SKM-1 treated with dmso at 0.1 percent for 144 hours (cell line): ENCODE data around the gene RGS1.

ENCODE experiments used
- DNase-seq: peaks from one replicate; lab custom pipeline; 2025; ENCODE audit not compliant: unreplicated experiment; lab: John Stamatoyannopoulos, UW

The RGS1 gene

DNA sequence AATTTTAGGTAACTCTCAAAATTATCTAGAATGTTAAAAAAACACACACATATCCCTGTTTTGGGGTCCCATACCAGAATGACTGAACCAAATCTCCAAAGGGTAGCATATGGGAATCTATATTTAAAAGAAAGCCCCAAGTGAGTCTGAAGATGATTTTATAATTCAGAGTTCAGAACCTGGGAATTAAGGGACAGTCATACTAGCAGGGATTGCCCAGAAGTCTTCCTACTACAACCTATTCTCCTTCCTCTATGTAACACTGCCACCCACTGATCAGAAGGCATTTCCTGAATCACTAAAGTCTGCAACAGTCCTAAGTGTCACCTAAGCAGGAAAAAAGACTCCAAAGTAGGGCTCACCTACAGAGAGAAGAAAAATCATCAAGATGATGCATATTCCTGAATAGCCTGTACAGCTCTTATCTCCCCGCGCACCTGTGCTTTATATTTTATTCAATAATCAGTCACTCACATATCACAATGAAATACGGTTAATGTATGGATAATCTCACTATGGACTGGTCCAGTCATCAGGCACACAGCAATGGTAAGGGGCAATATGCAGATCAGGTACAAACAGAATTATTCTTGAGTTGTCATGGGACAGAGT is 4.9 kb downstream of the RGS1 start:
- no peak for DNase-seq

DNA sequence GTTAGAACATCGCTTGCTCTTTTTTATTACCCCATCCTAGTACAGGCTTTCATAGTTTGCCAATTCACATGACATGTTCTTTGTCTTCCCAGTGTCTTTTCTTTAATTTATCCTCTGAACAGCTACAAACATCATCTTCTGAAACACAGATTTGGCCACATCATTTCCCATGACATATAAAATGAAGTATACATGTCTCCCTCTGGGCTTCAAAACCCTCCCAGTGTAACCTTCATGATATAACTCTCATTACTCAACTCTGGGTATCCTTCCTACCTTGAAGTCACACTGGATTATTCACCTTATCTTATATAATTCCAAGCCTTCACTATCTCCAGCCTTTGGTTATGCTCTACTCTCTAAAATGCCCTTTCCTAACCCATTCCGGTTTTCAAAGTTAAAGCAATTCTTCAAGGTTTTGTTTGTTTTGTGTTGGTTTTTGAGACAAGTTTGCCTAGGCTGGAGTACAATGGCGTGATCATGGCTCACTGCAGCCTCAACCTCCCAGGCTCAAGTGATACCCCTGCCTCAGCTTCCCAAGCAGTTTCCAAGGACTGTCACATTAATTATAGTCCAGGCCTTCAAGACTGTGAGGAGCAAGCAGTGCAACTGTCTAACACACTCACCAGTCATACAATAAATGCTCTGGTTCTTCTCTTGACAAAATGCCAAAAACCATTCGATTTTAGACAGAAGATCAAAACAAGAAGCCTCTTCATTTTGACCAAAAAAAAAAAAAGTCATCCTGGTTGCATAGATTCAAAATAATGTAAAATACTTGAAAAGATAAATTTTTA is 5.8 kb downstream of the RGS1 start:
- no peak for DNase-seq

DNA sequence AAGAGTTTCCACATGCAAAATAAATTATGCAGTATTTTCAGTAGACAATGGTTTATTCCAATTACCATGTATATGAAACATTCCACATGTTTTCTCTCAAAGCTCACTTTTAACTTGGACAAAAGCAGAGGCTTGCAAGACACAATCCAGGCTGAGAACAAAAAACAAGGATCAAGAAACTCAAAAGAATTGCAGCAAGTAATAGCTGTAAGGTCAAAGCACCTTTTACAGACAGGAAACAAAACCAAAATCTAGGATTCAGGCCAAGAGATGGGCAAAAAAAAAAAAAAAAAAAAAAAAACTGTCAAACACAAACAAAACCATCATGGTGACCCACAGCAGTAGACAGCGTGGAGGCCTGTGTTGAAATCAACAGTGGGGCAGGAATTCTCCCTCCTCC is 9.3 kb downstream of the RGS1 start:
- DNase-seq, result no peak

DNA sequence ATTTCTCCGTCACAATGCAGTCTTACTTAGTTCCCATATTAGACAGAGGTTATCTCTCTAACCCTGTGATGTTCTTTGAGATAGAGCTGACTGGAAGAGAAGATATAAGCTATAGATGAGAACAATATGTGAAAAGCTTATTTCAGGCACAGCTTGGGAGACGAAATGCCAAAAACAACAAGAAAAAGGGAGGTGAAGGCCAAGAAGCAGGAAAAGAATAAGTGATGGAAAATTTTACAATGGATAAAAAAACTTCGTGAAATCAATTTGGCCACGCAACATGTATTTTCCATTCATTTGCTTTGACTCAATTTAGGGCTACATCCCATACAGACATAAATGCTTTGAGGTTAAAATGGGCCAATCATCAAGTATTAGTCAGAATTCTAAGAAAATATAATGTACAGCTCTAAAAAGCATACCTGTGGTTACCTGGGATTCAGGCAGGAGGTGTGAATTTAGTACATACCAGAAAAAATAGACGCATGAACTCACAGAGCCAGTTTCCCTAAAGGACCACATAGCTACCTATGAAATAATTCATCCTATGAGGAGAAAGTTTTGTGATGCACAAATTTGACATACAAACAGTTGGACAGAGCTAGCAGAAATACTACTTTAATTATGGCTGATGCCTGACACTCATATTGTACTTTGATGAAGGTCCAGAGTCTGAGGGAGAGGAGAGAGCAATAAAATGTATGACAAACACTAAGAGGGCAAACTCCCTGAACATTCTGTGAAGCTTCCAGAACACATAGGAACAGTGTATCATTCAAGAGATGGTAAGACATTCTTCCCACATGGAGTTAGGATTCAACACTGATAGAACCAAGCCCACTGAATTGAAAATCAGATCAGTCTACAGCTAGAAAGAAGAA is 12.1 kb downstream of the RGS1 start:
- DNase-seq, result no peak

DNA sequence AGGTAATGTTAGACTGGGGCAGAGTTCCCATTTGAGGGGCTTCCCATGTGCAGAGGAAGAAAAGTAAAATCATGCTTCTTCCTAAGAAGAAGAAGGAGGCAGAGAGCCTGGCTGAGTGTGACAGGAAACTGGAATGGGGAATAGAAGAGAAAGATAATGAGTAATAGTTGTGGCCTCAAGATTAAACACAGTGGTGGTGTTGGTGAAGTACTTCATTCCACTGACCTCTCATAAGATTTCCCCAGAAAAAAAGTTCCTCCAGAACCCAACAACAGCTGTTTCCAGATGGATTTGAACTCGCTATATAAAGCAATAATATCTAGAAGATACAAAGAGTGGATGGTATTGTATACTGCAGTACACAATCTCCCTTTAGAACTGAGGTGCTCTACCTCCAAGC is 13.0 kb downstream of the RGS1 start:
- no peak for DNase-seq

DNA sequence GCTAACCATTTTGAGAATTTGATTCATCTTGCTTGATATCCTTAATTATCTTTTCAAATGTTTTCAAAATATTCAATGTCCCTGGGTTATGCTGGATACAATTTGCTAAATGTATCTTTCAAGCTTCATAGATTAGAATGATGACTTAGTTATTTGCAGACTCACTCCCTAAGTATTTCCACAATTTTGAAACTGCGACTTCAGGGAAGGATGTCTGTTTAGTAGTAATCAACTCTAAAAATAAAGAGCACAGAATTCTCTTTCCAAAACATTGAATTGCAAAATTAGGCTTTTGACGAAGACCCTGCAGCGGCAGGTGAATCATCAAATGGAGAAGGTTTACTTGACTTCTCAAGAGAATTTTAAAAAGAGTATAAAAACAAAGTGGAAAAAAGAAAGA is 14.2 kb downstream of the RGS1 start:
- DNase-seq, result no peak

DNA sequence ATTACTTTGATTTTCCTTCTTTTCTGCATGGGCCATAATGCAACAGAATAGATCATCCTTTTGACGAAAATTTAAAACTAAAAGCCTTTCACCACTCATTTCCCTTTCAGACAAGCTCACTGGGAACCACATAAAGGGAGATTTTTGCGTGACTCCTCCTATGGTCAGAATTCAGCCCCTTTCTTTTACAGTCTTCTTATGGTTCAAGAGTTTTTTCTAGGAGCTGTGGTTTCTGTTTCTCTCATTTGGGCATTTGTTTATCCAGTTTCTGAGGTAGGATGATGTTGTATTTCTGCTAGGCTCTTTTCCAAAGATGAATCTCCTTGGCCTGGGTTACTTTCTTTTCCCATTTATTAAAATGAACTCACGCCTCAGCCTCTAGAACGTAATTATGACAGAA is 16.9 kb downstream of the RGS1 start:
- DNase-seq, result no peak

DNA sequence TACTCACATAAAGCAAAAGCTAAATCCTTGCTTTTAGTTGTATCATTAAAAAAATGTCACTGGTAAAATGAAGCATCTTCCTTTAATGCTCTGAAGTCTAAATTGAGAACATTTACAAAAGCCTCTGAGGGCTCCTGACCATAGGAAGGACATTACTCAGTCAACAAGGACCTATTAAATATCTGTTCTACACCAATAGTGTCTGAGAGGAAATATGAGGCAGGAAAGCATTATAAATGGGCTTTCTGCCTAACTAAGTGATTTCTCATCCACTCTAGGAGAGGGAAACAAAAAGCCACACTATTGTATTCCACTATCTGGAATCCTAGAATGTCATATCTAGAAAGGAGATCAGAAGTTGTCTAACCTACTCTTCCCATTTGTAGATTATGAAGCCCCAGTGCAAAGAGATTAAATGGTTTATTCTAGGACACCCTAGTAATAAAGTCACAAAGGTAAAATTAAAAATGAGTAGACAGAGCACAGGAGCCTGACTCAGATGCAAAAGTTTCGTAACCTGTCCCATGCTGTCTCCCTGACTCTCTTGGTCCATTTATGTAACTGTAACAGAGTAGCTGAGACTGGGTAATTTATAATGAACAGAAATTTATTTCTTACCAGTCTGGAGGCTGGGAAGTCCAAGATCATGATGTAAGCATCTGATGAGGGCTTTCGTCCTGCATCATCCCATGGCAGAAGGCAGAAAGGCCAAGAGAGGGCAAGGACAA is 17.6 kb downstream of the RGS1 start:
- DNase-seq, result no peak

DNA sequence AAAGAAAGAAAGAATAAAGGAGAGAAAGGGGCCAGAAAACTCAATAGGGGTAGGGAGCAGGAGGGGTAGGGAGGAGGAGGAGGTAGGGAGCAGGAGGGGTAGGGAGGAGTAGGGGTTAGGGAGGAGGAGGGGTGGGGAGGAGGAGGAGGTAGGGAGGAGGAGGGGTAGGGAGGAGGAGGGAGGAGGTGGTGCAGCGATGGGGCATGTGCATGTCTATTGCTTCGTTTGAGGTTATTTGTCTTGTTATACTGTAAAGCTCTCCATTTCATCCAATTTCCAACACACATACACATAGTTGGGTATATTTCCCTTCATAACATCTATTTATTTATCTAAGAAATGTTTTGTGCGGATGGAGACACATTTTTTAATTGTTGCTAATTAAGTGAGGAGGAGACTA is 19.7 kb downstream of the RGS1 start:
- no peak for DNase-seq

DNA sequence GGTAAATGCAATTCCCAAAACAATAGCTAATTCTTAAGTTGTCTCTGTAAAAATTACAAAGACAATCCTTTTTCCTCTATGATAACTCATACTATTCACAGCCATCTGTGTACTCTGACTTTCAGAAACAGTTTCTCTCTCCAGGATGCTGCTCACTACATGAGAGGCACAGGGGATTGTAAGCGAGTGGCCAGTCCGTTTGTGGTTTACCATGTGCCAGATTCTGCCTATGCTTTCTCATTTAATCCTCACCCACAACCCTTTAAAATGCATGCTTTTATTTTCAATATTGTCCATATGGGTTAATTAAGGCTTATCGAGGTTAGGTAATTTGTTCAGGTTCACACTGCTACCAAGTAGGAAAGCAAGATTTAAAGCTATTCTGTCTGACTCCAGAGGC is 23.0 kb downstream of the RGS1 start:
- DNase-seq, result no peak

DNA sequence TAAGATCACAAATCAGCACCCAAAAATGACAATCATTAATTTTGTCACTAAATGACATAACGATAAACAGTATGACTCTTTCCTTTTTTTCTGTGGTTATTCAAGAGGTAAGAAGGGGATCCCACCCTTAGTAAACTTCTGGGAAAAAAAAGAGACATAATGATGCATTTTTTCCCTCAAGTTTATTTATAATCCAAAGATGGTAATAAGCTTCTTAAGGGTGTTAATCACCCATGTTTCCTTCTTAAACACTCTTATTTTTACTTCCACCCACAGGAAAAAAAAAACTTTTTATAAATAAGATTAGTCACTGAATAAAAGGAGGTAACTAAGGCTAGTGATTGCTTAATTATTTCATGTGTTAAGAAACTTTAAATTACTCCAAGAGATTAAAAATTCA is 24.7 kb downstream of the RGS1 start:
- DNase-seq, result no peak

DNA sequence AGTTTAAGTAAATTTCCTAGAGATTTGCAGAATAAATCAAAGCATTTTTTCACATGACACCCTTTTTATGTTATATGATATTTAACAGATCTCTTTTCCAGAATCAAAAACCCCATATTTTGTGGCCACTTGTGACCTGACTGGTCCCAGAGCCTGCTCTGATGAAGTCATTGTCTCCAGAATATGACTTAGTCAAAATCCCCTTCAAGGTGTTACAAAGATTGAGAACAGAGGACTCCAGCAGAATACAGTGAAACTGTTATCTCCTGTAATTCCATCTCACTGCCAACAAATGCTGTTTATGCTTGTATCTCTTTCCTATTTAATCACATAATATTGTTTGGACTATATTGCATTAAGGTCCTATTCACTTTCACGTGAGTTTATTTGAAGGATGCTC is 25.6 kb downstream of the RGS1 start:
- no peak for DNase-seq

DNA sequence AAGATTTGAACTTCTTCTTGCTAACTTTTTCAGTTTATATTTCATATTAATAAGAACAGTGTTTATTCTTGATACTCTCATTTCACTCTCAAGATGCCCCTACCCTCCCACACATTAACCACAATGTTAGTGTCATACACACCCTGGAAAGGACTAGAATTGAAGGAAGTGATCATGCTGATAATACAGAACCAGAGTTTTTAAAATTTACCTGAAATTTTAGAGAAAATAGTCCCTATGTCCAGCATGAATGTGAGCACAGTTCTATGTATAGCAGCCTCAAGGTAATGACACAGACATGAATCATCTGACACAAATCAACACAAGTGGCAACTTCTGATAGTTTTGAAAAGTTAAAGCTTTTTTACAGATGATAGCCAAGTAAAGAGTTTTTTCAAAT is 26.0 kb downstream of the RGS1 start:
- DNase-seq, result no peak

DNA sequence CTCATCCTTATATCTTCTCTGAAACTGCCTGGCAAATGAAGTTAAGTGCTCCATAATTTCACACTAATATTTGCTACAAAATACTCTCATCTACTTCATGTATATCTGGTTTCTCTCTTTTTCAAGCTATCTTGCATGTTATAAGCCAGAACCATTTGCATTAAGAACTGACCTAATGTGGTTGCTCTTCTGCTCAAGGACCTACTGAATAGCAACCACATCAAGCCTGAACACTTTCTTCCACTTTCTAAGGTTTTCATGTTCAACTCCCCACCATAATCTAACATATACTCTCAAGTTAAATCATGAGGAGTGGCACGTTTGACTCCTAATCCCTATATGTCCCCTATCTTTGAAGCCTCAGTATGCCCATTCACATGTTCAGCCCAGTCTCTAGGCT is 27.2 kb downstream of the RGS1 start:
- no peak for DNase-seq

DNA sequence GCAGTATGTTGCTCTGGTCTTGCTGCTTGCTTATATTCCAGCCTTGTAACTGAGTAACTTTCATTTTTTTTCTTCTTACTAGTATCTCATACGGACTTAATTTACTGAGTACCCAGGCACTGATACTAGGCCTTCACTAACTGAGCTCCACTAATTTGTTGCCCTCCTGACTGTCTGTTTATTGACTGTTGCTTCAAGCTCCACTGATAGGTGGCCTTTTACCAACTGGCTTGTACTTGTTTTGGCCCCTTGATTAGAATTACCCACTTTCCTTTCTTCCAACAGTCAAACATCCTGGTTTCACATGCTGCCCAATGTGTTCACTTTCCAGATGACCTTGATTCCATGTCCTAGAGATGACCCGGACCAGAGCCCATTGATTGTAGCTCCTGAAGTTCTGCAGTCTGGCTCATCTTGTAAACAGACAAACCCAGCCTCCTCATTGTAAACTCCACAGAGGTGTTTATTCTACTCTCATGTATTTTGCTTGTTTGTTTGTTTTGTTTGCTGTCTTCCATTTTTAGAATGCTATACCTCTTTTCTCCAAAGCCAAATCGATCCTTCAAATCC is 27.7 kb downstream of the RGS1 start:
- no peak for DNase-seq

DNA sequence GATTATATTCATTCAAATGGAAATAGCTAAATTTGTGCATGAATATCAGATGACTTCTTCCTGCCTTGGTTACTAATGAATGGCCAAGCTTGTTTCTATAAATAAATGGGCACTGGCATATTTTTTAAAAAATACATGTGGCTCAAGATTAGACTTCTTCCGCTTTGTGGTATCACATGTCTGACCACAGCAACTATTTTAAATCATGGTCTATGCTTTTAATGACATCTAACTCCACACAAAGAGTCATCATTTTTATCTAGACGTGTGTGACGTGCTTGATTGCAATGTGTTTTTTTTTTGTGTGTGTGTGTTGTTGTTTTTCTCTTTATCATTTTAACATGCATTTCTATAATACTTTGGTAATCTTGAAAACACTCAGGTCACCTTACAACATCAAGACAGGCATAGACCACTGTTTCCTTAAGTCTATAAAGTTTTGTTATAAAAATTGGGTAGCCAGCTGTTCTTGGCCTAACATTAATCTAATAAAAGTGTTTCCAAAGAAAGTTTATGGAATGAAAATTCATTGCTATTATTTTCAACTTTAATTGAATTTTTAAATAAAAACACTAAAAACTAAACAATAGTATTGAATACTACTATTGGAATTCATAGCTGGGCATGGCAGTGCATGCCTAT is 29.5 kb downstream of the RGS1 start:
- DNase-seq, result peak; percentile 57

DNA sequence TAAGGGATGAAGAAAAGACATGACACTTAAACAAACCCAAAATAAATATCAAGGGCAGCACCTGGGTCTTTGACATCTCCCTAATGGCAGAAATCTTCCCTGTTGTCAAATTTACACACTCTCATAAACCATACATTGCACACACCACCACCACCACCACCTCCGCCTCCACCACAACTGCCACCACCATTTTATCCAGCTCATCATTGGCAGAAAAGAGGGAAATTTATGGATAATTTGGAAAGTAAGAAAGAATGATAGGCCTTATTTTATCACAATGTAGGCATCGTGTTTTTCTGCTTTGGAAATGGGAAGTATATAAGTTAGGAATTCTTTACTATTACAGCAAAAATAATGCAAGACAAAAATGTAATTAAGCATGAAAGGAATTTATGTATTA is 33.1 kb downstream of the RGS1 start:
- DNase-seq, result no peak

DNA sequence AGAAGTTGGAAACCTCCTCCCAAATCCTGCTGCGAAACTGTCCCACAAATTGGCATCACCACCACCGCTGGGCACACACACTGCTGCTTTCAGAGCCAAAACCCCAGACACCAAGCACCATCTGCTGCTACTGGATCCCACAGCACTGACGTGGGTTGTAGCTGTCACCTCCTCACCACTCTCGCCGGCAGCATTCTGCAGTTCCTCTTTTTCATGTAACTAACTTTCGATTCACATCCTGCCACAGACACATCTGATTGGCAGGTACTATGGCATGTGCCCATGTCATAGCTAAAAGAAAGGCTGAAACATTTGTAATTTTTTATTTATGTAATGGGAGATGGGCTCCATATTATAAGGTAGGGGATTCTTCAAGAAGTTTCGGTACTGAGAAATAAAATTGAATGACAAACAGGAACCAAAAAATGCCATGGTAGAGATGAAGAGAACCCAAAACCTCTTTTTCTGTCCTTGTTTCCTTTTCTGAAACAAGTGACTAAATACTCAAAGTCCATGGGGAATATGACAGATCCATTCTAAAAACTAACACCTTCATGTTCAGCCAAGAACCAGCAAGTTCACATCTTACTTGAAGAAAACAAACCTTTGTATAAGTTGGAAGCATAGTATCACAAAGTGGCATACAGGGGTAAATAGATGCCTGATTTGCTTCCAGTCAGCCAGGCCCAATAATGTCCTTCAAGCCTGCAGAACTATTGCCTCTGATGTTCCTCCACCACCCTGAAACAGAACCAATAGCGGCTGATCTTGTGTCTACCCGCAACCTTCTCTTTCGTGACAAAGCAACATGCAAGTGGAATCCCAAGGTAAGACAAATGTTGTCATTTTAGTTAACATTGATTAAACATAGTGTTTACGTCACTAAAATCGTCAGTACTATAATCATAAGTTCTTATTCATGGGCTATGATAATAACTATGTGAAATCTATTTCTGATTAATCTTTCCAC is 33.8 kb downstream of the RGS1 start:
- peak; percentile 94 for DNase-seq

DNA sequence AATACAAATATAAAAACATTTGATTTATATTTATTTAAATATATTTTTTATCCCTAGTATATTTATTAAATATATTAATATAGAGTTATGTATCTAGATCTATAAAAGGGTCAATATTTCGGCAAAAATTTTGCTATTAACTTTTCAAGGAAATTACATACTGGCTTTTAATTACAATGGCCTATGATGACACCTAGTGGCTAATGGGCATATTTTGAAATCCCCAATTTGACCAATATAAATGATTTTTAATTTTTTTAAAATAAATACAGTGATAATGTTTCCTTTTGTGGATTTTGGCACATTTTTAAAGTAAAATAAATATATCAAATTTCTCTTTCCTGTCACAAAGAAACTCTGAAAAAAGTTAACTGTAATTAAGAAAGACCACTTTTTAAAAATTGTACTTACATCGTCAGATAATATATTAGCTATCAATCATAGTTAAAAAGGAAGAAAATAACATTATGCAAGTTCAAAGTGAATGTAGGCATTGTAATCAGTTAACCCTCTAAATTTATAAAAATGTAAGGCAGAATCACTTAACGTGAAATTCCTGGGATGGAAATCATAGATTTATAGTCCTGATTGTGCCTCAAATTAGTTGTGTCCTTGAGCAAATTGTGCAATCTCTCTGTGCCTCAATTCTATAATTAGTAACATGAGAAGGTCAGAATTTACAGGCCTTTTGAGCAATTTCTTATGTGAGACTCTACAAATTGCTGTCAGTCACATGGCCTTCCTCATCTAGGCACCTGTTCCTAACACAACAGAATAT is 34.7 kb downstream of the RGS1 start:
- DNase-seq, result peak; percentile 31
